Endodermal cell (in vitro differentiated cells): Measurements from ENCODE around the gene UBE2E3. TPM values are rescaled to one million over a fixed set of nuclear protein-coding genes. Genes with fewer than 3 reads are reported as not detected.

Experiments used
- DNase-seq: peaks from one replicate; pipeline ENCODE4 v3.0.0-alpha.2; 2017
- H3K27ac ChIP-seq: 2 replicates; pipeline ENCODE4 v1.5.1; 2013; ENCODE audit warnings: mild to moderate bottlenecking, low read depth, low read length, moderate library complexity
- H3K27me3 ChIP-seq: 2 replicates; pipeline ENCODE4 v1.6.1; 2013; ENCODE audit warnings: mild to moderate bottlenecking, low read length, moderate library complexity; ENCODE audit not compliant: insufficient read depth, control insufficient read depth, poor library complexity, severe bottlenecking
- H3K36me3 ChIP-seq: 2 replicates; pipeline ENCODE4 v1.7.0; 2013; ENCODE audit warnings: mild to moderate bottlenecking, low read length, moderate library complexity; ENCODE audit not compliant: control insufficient read depth, insufficient read depth
- H3K4me1 ChIP-seq: one replicate; pipeline ENCODE4 v1.7.0; 2013; ENCODE audit warnings: low read length; ENCODE audit not compliant: control insufficient read depth, insufficient read depth
- H3K4me3 ChIP-seq: 2 replicates; pipeline ENCODE4 v1.5.1; 2013; ENCODE audit warnings: mild to moderate bottlenecking, low read length, moderate library complexity
- H3K9ac ChIP-seq: 2 replicates; pipeline ENCODE4 v1.6.1; 2013; ENCODE audit warnings: mild to moderate bottlenecking, low read length, moderate library complexity; ENCODE audit not compliant: poor library complexity, severe bottlenecking; ENCODE audit errors: extremely low read depth
- H3K9me3 ChIP-seq: 2 replicates; pipeline ENCODE4 v1.6.1; 2013; ENCODE audit warnings: mild to moderate bottlenecking, low read length, moderate library complexity; ENCODE audit not compliant: control insufficient read depth
- H3K27ac Mint-ChIP-seq: 2 replicates; pipeline ENCODE4 v1.8.0; 2020; ENCODE audit warnings: mixed read lengths
- H3K27me3 Mint-ChIP-seq: 2 replicates; pipeline ENCODE4 v1.8.0; 2021; ENCODE audit warnings: mild to moderate bottlenecking, mixed read lengths; ENCODE audit not compliant: insufficient read depth
- H3K36me3 Mint-ChIP-seq: 2 replicates; pipeline ENCODE4 v1.8.0; 2020; ENCODE audit warnings: low read depth, mixed read lengths
- H3K4me1 Mint-ChIP-seq: 2 replicates; pipeline ENCODE4 v1.8.0; 2020; ENCODE audit warnings: mixed read lengths
- H3K4me3 Mint-ChIP-seq: 2 replicates; pipeline ENCODE4 v1.8.0; 2020; ENCODE audit warnings: mild to moderate bottlenecking, moderate library complexity, mixed read lengths
- H3K9me3 Mint-ChIP-seq: 2 replicates; pipeline ENCODE4 v1.8.0; 2020; ENCODE audit warnings: mild to moderate bottlenecking, mixed read lengths
- CTCF ChIP-seq: fragments of 200-600 bp; sonication (generic); conservative IDR thresholded peaks from 2 replicates; pipeline ENCODE4 v1.5.0; 2021; ENCODE audit warnings: antibody characterized with exemption, mild to moderate bottlenecking
- WGBS, 2 experiments: methylation state at CpG; one replicate each; pipeline versions ENCODE4 v1.1.5 to v1.1.7; 2013; ENCODE audit warnings: missing lambda C conversion rate in 2 of 2, mixed read lengths in 1 of 2; ENCODE audit not compliant: insufficient coverage in 1 of 2, insufficient read length in 1 of 2; 5-methylcytosine and 5-hydroxymethylcytosine counted together
- total RNA-seq, 2 donors: library from RNA; stranded (reverse); fragmentation: NEBNext Ultra II Directional in 1 of 2; extraction: Animal tissue kit (Norgen Biotek cat#: 25700) in 1 of 2; gene quantifications; 2 replicates in 1 of 2; 3 replicates in 1 of 2; pipeline ENCODE4 v1.2.1, GENCODE V29; 2021

Gene UBE2E3
- total RNA-seq, 2 donors from 2014 or later, result 84.2 to 85.0 TPM

DNA sequence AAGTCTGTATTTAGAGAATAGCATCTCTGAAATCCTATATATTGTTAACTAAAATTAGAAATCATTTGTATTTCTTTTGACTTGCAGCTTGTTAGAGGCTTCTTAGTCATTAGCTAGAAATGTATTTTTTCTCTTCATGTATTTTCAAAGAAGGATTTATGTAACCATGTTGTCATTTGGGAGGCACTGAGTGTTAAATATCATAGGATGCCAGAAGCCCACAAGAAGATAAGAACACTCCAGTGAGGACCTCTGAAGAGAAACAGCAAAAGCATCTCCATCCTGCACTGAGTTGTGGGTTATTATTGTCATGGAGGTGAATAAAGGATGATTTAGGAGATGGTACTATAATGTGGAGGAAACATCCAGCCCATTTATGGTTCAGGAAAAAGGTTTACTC is 93.5 kb downstream of the UBE2E3 start:
- Mint-ChIP-seq H3K9me3 (no peaks in the 10 kb centered on the region), H3K27me3 (no peaks in the 10 kb centered on the region), H3K4me1 (peaks cover 23% of the 10 kb centered on the region), H3K4me3 (no peak overlapping the region), H3K27ac (no peak overlapping the region), H3K36me3 (no peaks in the 10 kb centered on the region)
- peaks cover 11% of the 10 kb centered on the region for H3K4me1 ChIP-seq
- DNase-seq, result no peak
- H3K4me3 ChIP-seq, result no peak overlapping the region
- H3K9ac ChIP-seq, result no peak overlapping the region
- no peaks in the 10 kb centered on the region for H3K36me3 ChIP-seq
- TF ChIP-seq CTCF, result no peak
- no peaks in the 10 kb centered on the region for H3K9me3 ChIP-seq
- H3K27me3 ChIP-seq, result no peaks in the 10 kb centered on the region
- H3K27ac ChIP-seq, result no peak overlapping the region

DNA sequence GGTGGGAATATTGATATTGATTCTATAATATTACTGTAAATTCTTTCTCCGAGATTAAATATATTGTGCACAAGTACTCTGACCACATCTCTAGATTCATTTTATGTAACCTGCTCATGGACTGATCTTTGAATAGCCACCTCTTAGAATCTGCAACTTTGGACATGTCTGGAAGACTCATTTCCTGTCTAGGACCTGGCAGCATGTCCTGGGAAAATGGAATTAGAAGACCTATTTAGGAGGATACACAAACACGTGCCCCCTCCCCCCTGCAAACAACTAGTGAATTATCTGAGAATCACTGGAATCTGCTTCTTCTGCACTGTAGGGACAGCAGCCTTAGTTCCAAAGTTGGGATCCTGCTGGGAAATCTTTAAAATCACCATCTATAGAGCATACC is 94.1 kb downstream of the UBE2E3 start:
- Mint-ChIP-seq H3K4me3 (no peak overlapping the region), H3K36me3 (no peaks in the 10 kb centered on the region), H3K4me1 (peaks cover 26% of the 10 kb centered on the region), H3K9me3 (no peaks in the 10 kb centered on the region), H3K27me3 (no peaks in the 10 kb centered on the region), H3K27ac (no peak overlapping the region)
- Histone ChIP-seq H3K27me3 (no peaks in the 10 kb centered on the region), H3K27ac (no peak overlapping the region), H3K4me3 (no peak overlapping the region), H3K9ac (no peak overlapping the region), H3K9me3 (no peaks in the 10 kb centered on the region), H3K4me1 (peaks cover 9% of the 10 kb centered on the region), H3K36me3 (no peaks in the 10 kb centered on the region)
- DNase-seq, result no peak
- no peak for TF ChIP-seq CTCF
- WGBS, 2 experiments, result 94% methylated on average over 2 of the region's 2 CpGs; no CpG with 5 or more reads in 1 of the 2 experiments

DNA sequence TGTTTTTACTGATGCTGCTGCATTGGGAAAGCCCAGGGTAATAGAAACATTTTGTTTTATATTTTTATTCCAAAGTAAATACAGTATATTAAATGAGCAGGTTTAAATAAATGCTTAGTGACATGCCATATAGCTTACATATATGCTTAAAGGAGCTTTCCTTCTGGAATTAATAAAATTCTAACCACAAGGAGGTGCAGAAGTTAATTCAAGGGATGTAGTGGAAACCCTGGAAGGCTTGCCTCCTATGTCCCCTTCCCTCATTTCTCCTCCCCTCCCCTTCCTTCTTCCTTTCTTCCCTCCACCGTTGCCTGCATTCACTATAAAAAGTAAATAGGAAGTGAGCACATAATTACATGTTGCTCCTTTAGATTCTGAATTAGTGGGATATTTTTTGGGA is 96.3 kb downstream of the UBE2E3 start:
- H3K27ac ChIP-seq, result no peak overlapping the region
- Mint-ChIP-seq H3K9me3 (no peaks in the 10 kb centered on the region), H3K4me1 (peaks cover 31% of the 10 kb centered on the region), H3K36me3 (no peaks in the 10 kb centered on the region), H3K4me3 (no peak overlapping the region), H3K27me3 (no peaks in the 10 kb centered on the region), H3K27ac (no peak overlapping the region)
- no peak for TF ChIP-seq CTCF
- peaks cover 15% of the 10 kb centered on the region for H3K4me1 ChIP-seq
- H3K9me3 ChIP-seq, result no peaks in the 10 kb centered on the region
- no peak overlapping the region for H3K9ac ChIP-seq
- DNase-seq, result no peak
- WGBS, 2 experiments, result no CpG with 5 or more reads among the region's 1 CpG
- no peak overlapping the region for H3K4me3 ChIP-seq
- H3K36me3 ChIP-seq, result no peaks in the 10 kb centered on the region
- no peaks in the 10 kb centered on the region for H3K27me3 ChIP-seq
